ENCODE data around the gene SLC45A3. TPM values are rescaled to one million over a fixed set of nuclear protein-coding genes. Genes with fewer than 3 reads are reported as not detected.

Gene SLC45A3
- total and polyA plus RNA-seq, 4 donors, result 5.3 to 9.9 (median 5.7) TPM

- TF ChIP-seq ATF3 (IDR thresholded peaks at IDR 0.05), result no peak
Measured at GRCh38 chr1:205669341-205670149, 10.8 kb downstream of the SLC45A3 start (continued).

GRCh38 chr1:205668951-205669340 is 11.4 kb downstream of the SLC45A3 start:
- WGBS, result 31% methylated on average over 5 of the region's 5 CpGs
- peak overlapping the region; percentile 84 for H3K27ac ChIP-seq (ENCODE audit: low read depth in 1 of 2, low read length in 2 of 2)

More at GRCh38 chr1:205668951-205669340, 11.4 kb downstream of the SLC45A3 start:
- H3K4me1 ChIP-seq (ENCODE audit: control insufficient read depth in 4 of 4, insufficient read depth in 4 of 4, low read length in 3 of 4), result peaks cover 49 to 94% (median 79%) of the 10 kb centered on the region in 4 donors
- TF ChIP-seq HNF4A (conservative IDR thresholded peaks at IDR 0.05), result peak in 1 of 2 donors; percentile 31
- no peak for TF ChIP-seq RXRA (IDR thresholded peaks at IDR 0.05)
- TF ChIP-seq ZBTB33 (IDR thresholded peaks at IDR 0.05), result no peak
- no peak for TF ChIP-seq NR2F2 (IDR thresholded peaks at IDR 0.05)
- TF ChIP-seq FOXA1 (IDR thresholded peaks at IDR 0.05), result no peak
- no peak for TF ChIP-seq YY1 (IDR thresholded peaks at IDR 0.05)
- TF ChIP-seq RAD21 (IDR thresholded peaks at IDR 0.05), result peak; percentile 17 to 44
- peak; percentile 1 for TF ChIP-seq SP1 (IDR thresholded peaks at IDR 0.05)
- no peak for TF ChIP-seq HNF4G (IDR thresholded peaks at IDR 0.05)
- TF ChIP-seq GABPA (IDR thresholded peaks at IDR 0.05 in 1 of 2, conservative IDR thresholded peaks at IDR 0.05 in 1 of 2), result no peak
- TF ChIP-seq EGR1 (IDR thresholded peaks at IDR 0.05; ENCODE audit: low read depth in 2 of 2), result no peak
- no peak for TF ChIP-seq FOXA2 (IDR thresholded peaks at IDR 0.05)
- TF ChIP-seq, protein P1, sequence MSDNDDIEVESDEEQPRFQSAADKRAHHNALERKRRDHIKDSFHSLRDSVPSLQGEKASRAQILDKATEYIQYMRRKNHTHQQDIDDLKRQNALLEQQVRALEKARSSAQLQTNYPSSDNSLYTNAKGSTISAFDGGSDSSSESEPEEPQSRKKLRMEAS (IDR thresholded peaks at IDR 0.05), result peak; percentile 32
- TF ChIP-seq, protein P2, sequence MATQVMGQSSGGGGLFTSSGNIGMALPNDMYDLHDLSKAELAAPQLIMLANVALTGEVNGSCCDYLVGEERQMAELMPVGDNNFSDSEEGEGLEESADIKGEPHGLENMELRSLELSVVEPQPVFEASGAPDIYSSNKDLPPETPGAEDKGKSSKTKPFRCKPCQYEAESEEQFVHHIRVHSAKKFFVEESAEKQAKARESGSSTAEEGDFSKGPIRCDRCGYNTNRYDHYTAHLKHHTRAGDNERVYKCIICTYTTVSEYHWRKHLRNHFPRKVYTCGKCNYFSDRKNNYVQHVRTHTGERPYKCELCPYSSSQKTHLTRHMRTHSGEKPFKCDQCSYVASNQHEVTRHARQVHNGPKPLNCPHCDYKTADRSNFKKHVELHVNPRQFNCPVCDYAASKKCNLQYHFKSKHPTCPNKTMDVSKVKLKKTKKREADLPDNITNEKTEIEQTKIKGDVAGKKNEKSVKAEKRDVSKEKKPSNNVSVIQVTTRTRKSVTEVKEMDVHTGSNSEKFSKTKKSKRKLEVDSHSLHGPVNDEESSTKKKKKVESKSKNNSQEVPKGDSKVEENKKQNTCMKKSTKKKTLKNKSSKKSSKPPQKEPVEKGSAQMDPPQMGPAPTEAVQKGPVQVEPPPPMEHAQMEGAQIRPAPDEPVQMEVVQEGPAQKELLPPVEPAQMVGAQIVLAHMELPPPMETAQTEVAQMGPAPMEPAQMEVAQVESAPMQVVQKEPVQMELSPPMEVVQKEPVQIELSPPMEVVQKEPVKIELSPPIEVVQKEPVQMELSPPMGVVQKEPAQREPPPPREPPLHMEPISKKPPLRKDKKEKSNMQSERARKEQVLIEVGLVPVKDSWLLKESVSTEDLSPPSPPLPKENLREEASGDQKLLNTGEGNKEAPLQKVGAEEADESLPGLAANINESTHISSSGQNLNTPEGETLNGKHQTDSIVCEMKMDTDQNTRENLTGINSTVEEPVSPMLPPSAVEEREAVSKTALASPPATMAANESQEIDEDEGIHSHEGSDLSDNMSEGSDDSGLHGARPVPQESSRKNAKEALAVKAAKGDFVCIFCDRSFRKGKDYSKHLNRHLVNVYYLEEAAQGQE (IDR thresholded peaks at IDR 0.05), result no peak
- TF ChIP-seq ATF3 (IDR thresholded peaks at IDR 0.05), result no peak
- TF ChIP-seq JUND (IDR thresholded peaks at IDR 0.05), result no peak
- TF ChIP-seq CTCF (IDR thresholded peaks at IDR 0.05; ENCODE audit: low read depth, low read length, missing input control), result no peak
- no peak for TF ChIP-seq TAF1 (conservative IDR thresholded peaks at IDR 0.05)
- no peaks in the 10 kb centered on the region for H3K36me3 ChIP-seq (ENCODE audit: control insufficient read depth in 4 of 4, insufficient read depth in 3 of 4, low read depth in 1 of 4, low read length in 3 of 4)
- no peaks in the 10 kb centered on the region for H3K27me3 ChIP-seq (ENCODE audit: control insufficient read depth in 4 of 4, insufficient read depth in 4 of 4, low read length in 3 of 4)
- no peak overlapping the region for H3K4me3 ChIP-seq (ENCODE audit: low read depth in 1 of 3, low read length in 3 of 3)
- H3K9me3 ChIP-seq (ENCODE audit: control insufficient read depth in 4 of 4, low read length in 3 of 4), result no peaks in the 10 kb centered on the region
- peak overlapping the region in 1 of 2 donors; percentile 20 for H3K9ac ChIP-seq (ENCODE audit: low read depth in 1 of 2, low read length in 2 of 2)
- DNase-seq (ENCODE audit: low spot score), result no peak

Data from liver (tissue), 9 donors.